Epidermal melanocyte (primary cell): Measurements from ENCODE around the gene NTRK3.

ENCODE experiments used
- DNase-seq: peaks from one replicate; pipeline ENCODE4 v3.0.0; 2011; ENCODE audit warnings: low spot score; ENCODE audit not compliant: insufficient read length

NTRK3 gene

DNA sequence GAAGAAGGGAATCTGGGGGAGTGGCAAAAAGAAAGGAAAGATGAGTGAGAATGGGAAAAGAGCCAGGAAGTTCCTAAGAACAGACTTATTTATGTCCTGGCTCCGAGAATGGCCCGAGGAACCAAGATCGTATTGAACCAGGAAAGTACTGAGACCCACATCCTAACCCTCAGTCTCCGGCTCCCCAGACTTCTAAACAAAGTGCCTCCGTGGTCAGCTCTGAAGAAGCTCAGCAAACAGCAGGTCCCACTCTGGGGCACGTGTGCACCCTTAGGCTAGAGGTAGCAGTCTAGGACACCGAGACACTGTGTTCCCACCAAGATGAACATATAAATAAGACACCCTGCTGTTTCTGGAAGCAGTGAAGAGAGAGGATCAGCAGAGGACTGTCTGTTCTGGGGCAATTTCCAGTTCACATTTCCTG is 307.4 kb downstream of the NTRK3 start:
- no peak for DNase-seq

DNA sequence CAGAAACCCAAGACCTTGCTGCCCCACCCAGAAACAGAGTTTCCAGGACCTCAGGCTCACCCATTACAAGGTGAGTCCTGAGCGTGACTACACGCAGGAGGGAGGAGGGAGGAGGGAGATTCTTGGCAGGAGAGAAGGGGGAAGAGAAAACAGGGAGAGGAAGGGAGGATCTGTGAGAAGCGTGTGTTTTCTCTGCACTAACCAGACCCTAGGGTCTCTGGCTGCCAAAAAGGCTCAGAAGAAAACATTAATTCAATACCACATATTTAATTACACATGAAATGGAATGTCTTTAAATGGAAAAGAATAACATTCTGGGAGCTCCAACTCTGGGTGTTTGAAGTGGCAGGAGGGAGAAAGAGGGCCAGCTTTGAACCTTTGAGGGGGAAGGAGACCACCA is 309.0 kb downstream of the NTRK3 start:
- DNase-seq: no peak

DNA sequence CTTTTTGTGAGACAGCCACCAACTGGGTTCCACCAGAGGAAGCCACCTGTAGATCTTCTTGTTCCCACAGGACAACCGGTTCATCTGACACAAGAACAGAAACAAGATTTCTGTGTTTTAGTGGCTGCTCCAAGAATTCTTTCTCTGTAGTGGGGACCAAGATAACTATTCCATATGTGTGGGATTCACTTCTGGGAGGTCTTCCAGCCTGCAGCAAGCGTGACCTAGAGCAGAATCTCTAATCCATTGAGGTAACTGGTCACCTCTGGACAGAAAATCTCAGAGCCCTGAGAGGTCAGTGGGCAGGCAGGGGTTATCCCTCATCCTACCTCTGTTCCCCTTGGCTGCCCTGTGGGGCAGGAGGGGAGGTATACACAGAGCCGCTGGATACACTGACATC is 311.3 kb downstream of the NTRK3 start:
- DNase-seq: no peak

DNA sequence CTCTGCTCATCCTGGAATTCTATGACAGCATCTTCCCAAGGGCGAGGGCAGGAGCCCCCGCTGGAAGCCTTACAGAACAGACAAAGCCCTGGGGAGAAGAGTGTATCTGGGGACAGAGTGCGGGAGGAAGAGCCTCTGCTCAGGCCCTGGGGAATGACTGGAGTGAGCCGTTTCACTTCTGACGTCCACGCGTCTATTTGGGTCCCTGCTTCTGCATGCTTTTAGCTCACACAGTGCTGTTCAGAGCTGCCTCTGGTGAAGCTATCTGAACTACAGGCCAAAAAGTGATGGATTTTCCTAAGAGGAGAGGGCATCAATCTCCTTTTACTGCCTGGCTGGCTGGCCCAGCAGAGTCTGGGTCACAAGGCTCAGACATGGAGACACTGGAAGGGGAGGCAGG is 311.8 kb downstream of the NTRK3 start:
- DNase-seq: no peak

DNA sequence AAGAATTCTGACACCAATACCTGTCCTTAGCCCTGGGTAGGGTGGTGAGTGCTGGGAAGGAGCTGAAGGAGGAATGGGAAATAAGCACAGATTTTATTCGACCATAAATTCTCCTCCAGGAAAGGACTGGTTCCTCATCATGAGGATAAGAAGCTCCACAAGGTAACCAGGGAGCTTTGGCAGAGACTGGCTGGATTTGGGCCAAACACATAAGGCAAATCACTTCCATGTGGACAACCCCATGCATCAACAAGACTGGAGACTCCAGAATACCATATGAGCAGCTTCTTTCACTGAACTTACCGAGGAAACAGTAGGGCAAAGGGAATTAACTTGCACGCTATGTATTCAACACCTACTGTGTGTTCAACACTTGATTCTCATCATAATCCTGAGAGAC is 312.5 kb downstream of the NTRK3 start:
- DNase-seq: no peak

DNA sequence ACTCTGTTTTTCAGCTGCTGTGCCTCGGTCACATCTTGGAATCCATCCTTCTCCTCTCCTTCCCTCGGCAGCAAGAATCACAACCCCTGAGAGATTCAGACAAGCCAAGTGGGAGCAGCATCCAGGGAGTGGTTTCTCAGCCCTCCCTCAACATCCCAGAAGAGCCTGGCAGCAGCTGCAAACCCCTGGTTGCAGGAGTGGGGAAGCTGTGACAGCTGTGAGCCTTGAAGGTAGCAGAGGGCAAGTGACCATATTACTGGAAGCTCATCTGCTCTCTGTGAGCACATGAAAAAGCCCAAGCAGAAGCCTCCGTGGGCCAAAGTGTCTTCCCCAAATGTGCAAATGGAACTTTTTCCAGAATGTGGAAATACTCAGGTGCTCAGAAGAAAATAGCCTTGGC is 312.9 kb downstream of the NTRK3 start:
- no peak for DNase-seq

DNA sequence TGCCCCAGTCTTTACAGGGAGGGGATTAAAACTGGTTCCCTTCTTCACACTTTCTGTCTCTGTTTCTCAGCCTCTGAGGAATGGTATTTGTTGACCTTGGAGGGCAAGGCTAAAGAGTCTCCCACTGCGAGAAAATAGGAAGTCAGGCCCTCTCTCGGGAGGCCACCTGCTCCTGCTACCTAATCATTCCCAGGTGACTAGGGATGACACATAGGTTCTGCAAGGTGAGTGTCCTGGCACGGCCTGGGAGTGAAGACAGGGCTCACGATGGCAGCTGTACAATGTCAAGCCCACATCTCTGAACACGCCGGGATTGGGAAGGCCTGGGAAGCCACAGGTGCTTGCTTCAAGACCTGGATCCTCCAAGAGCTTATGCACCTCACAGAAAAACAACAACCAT is 314.2 kb downstream of the NTRK3 start:
- DNase-seq: no peak

DNA sequence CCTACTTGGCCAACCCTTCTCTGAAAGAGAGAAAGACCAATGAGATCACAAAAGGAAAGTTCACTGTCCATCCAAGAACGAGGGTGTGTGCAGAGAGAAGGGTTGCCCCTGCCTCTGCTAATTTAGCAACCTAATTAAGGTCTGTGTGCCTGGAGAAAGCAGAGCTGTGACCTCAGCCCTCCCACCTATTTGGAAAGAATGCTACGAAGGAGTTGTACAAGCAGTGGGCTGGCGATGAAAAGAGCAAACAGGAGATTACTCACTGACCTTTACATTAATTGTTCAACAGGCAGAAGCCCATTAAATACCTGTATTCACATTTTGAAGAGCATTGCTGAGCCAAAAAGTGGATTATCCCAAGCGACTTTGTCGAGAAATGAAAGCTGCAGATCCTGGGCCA is 314.9 kb downstream of the NTRK3 start:
- no peak for DNase-seq

DNA sequence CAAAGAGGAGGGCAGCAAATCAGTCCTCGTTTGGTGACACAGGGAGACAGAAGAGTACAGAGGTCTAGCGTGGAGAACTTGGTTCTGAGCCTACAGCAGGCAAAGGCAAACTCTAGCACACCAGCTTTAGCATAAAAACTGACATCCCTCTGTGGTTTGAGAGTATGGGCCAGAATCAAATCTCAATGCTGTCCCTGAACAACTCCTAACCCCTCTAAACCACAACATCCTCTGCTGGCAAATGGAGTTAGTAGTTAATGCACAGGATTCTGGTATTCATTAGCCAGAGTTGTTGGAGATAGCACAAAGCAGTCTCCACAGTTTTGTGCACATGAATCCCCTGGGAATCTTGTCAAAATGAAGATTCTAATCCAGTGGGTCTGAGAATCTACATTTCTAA is 315.8 kb downstream of the NTRK3 start:
- DNase-seq: no peak

DNA sequence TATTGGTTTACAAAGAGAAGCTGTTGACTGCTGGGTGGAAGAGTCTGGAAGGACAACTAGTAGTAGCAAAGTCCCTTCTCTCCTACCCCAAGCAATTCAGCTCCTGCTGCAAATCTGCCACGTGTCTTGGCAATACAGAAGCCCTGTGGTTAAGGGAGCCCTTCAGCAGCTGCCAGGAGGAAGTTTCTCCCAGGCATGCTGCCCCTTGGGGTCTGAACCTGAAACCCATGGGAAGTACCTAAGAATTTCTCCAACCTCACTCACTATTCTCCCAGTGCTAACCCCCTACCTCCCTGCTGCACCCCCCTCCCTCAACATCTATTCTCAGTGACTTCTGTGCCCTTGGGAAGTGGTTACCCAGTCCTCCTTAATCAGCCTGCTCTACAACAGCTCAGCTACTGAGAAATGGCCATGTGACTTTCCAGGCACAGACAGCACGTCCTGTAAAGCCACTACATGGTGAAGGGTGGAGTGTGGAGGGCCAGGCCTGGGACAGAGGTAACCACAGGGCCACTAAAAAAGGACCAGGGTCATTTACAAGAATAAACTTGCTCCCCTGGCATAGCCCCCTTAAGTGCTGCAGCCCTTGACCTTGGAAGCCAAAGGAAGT is 316.6 kb downstream of the NTRK3 start:
- no peak for DNase-seq

DNA sequence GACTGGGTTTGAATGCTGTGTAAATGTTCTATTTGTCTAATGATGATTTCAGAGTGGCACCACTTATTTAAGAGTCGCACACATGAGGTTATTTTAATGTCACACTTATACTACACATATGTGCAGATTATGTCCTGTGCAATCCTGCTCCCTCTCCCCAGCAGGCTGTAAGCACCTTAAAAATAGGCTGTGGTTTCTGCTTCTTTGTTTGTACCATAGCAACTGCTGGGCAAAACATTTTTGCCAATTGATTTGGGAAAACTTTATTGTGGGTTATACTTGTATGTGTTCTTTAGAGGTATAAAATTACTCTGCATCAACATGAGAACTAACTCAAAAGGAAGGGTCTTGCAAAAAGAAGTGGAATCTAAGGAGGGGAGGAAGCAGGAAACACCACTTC is 318.5 kb downstream of the NTRK3 start:
- no peak for DNase-seq

DNA sequence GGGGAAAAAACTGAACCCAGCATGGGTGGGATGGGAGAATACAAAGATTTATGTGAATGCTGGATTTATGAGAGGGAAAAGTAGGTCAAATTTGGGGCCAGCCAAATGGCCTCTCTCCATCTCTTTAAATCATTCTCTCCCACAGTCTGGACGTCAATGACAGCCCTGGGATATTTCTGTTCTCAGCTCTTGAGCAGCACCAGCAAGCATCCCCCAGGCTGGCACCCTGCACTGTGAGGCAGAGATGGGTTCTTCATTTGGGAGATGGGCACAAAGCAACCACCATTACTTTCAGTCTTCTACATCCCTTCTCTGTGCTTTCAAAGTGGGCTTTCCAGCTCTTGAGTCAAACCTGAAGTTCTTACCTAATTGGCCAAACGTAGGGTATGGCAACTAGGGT is 321.0 kb downstream of the NTRK3 start:
- no peak for DNase-seq

DNA sequence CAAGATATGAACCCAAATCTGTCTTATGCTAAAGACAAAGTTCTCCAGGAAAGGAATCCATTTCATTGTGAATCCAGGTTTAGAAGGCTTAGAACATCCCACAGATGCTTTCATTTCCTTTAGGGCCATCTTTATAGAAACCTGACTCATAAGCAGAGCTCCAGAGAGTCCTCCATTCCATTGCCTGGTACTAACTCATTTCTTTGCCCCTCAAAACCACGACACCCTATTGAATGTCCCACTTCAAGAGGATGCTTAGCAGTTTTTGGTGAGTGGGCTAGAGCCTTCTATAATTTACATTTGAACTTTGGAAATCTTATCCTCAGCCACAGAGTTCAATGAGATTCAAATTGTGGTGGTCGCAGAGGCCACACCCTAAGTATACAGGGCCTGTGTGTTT is 325.0 kb downstream of the NTRK3 start:
- DNase-seq: no peak

DNA sequence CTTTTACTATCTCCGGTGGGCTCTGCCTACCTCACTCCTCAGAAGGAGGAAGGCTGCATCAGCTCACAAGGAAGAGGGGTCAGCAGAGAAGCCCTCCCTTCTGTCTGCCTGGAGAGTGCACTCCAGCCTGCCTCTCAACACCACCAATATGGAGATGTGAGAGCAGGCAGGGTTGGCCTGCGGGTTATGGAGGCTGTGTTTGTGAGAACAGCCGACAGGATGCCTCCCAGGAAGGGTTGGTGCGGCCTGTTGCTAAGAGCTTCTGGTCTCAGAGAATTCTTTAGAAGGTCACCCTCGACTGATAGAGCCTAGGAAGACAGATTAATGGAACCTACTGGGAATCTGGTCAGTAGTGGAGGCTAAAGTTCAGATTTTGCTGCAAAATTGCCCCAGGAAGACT is 326.1 kb downstream of the NTRK3 start:
- DNase-seq: no peak

DNA sequence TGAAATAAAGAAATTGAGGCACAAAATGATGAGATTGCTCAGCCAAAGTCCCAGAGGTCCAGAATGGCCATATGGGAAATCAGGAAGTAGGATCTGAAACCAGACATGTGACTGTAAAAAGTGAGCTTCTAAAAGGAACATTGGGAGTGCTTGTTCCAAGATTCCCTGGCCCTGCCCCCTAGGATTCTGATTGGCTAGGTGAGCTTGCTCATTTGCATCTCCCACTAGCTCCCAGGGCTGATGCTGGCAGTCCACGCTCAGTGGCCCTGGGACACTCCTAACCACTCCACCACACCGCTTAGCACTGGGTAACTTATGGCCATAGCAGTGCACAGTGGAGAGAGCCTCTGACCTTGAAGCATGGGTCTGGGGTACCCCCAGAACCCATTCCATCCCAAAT is 326.7 kb downstream of the NTRK3 start:
- DNase-seq: no peak

DNA sequence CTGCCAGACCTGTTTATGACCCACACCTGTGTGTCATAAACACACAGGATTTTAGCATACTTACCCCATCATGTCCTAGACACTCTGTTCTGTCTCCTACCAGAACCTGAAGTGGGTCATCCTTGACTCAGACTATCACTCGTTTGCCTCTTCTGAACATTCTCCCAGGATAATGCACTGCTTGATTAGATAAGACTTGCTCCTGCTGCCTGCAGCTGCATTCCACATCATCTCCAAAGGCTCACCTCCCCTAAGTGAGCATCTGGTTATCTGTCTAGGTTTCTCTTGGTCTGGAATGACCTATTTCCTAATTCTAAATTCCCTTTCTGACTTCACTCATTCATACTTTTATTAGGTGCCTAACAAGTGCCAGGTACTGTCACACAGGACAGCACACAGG is 332.1 kb downstream of the NTRK3 start:
- DNase-seq: no peak

DNA sequence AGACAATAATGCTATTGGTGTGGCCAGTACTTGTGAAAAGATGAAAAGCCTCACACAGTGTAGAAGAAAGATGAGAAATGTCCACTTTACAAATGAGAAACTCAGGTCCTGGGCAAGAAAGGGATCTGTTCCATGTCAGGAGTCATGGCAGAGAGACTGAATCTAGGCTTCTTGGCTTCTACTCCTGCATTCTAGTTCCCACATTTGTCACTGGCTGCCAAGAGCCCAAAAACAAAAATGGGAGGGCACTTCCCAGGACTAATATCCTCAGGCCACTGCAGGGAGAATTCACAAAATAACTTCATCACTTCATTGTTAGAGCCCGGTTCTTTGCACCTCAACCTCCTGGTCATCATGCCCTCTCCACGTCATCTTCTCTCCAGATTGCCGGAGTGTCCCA is 337.5 kb downstream of the NTRK3 start:
- no peak for DNase-seq

DNA sequence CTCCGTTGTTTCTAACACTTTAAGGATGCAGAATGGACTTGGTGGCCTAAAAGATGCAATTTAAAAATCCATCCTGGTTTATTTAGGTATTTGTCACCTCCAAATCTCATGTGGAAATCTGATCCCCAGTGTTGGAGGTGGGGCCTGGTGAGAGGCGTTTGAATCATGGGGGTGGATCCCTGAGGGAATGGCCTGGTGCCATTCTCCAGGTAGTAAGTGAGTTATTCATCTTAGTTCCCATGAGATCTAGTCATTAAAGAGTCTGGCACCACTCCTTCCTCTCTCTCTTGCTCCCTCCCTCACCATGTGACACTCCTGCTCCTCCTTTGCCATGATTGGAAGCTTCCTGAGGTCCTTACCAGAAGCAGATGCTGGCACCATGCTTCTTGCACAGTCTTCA is 339.1 kb downstream of the NTRK3 start:
- no peak for DNase-seq

DNA sequence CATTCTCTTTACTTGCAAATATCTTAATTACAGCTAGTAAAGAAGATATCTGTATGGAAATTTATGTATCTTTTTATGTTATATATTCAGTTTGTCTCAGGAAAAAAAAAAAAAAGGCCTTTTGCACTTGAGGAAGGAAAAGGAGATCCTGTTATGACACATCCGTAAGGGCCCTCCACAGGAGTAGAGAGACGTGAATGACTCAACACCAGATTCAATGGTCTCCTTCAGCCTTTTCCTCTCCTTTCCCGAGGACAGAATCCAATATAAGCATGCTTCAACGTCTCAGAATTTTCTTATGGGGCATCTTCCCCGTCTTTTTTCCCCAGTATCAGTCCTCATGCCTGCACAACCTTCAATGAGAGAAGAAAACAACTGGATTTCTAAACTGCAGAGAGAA is 340.3 kb downstream of the NTRK3 start:
- DNase-seq: no peak

DNA sequence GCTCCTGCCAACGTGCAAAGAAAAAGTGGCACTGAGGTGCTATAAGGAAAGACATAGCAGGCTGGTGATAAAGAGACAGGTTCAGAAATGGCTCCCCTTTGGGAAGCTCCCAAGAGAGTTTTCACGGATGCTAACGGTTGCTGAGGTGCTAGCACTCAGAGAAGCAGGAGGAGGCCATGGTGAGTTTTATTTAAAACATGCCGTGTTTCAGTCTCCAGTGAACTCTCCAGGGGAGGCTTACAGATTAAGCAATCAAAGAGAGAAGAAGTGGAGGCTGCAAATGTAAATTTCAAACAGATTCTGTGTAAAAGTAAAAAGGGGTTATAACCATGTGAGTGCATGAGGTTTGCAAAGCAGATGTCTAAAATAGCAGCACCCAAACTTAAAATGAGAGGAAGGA is 346.2 kb downstream of the NTRK3 start:
- no peak for DNase-seq

DNA sequence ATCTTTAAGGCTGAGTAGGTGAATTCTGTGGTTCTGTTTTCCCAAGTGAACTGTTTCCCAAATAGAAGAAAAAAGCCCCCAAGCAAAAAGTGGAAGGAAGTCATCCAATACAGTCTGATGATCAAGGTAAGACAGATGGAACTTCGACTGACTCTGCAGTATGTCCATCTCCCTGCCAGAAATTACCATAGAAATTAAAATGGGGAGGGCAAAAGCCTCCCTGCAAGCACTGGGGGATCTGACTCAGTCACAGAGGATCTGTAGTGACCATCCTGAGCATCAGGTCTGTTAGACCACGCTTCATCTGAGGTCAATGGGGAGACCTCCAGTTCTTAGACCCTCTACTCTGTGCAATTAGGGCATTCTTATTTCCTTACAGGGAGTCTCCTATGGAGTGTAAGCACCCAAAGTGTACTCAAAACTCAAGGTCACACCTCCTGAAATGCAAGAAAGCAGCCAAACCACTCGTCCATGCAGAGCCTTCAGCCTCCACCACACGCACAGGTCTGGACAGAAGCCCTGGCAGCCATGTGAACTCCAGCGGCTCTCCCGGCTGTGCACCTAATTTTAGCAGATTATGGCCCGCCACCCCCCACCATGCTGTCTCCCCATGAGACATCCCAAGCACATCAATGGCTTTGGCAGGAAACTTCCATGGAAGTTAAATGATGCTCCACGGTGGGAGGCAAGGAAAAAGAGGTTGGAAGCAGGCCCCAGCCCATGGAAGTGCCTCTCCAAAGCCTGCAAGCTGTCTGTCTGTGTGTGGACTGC is 348.7 kb downstream of the NTRK3 start:
- no peak for DNase-seq

DNA sequence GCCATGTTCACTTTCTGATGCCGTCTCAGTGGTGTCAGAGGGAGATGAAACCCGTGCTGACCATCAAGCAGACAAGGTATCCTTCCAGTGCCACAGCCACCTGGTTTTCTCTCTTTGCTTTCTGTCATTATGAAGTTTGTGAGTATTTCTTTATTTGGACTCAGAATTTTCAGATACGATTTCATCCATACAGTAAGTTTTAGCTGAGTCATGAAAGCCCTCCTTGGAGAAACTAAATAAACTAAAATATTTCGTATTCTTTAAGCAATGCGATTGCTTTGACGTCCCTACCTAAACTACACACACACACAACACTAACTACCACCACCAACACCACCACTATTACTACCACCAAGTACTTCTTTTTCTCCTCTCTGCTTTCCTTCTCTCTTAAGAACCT is 350.1 kb downstream of the NTRK3 start:
- no peak for DNase-seq

DNA sequence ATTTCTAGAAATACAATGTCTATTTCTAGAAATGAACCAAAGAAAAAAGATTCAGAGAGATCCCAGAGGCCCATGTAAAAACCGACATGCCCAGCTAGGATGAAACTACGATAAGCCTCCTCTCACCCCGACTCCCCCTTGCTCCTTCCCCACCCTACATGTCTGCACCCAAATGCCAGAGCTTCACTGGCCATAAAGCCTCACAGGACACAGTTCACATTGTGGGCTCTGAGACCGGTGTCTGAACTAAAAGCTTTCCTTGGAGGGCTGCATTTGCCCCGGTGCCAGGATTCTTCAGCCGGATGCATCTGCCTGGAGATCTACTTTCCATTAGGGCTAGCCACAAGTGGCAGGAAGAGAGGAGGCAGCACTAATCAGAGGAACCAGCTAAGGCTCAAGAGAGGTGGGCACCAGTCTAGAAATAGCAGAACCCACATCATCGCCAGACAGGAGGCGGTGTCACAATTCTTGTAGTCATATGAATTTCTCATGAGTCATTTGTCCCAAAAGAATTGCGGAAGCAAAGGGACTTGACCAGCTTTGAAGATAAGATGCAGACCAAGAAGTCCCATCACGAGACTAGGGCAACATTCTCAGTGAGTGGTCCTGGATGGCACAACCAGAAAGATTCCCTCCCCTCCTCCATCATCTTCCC is 353.6 kb downstream of the NTRK3 start:
- no peak for DNase-seq
